IPS-NIHi7 (cell line): ENCODE measurements around the gene GPER1.
"Not testable (repeated sequence)": the region's sequence is repeated elsewhere in the genome, so short reads cannot be mapped to it uniquely, and the experiment has no call there.

ENCODE experiments used
- DNase-seq: peaks from one replicate; pipeline ENCODE4 v3.0.0; 2012; ENCODE audit warnings: mixed read lengths; ENCODE audit errors: extremely low spot score

Gene GPER1

DNA sequence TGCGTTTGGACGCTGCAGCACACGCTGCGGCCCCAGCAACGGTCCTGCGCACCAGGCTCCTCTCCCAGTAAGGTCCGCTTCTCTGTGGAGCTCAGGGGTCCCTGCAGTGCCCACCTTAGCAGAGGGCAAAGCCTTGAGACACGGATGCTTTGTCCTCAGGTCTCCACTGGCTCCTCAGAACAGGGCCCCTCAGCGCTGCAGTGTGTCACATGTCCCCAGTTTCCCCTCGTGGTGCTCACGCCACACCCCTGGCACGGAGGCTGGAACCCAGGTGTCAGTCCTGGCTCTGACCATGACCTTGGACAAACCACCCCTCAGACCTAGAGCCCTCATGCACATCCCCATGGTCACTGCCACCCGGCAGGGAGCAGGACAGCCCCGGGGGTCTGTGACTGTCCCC is 19.9 kb upstream of the GPER1 start:
- DNase-seq, result no peak

DNA sequence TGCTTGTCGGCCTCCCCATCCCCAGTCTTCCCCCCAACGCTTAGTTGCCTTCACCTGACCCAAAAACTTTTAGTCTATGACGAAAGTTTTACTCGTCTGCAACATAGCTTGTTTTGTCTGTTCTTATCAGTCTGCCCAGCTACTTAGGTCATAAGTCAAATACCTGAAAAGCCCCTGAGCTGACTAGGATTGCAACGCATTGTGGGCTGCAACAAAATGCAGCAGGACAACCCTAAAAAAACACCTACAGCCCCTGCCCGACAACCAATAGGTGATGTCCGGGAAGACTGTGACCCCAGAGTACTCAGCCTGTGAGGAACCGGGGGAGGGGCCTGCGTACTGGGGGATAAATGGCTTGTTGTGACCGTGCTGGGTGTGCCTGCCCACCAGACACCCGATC is 19.3 kb upstream of the GPER1 start:
- no peak for DNase-seq

GRCh38 chr7:1070544-1071011 is 17.3 kb upstream of the GPER1 start:
- no peak for DNase-seq

GRCh38 chr7:1071731-1072254 is 16.1 kb upstream of the GPER1 start:
- DNase-seq, result no peak

DNA sequence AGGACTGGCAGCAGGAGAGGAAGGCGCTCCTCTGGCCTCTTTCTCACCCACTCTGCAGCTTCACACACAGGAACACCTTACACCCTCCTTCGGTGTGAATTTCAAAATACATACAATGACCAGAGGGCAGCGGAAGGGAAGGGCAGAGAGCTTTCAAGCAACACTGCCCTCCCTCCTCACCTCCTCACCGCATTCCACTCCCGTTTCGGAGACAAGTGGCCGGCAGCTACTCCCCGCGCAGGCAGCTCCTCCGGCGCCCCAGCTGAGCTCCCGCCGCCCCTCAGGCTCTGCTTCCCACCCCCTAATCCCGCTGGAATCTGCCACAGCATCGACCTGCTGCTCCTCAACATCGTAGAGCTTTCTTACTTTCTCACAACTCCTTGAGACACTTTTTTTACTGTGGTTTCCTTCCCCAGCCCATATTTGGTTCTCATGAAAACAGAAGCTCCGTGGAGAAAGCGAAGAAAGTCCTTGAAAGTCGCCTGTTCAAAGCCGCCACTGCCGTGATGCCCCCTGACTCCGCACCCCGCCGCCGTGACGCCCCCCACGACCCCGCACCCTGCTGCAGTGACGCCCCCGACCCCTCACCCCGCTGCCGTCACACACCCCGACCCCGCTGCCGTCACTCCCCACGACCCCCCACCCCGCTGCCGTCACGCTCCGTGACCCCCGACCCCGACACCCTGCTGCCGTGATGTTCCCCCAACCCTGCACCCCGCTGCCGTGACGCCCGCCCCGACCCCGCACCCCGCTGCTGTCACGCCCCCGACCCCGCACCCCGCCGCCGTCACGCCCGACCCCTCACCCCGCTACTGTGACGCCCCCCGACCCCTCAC is 14.6 kb upstream of the GPER1 start:
- no peak for DNase-seq

GRCh38 chr7:1074018-1074417 is 13.9 kb upstream of the GPER1 start:
- DNase-seq, result not testable (repeated sequence)

DNA sequence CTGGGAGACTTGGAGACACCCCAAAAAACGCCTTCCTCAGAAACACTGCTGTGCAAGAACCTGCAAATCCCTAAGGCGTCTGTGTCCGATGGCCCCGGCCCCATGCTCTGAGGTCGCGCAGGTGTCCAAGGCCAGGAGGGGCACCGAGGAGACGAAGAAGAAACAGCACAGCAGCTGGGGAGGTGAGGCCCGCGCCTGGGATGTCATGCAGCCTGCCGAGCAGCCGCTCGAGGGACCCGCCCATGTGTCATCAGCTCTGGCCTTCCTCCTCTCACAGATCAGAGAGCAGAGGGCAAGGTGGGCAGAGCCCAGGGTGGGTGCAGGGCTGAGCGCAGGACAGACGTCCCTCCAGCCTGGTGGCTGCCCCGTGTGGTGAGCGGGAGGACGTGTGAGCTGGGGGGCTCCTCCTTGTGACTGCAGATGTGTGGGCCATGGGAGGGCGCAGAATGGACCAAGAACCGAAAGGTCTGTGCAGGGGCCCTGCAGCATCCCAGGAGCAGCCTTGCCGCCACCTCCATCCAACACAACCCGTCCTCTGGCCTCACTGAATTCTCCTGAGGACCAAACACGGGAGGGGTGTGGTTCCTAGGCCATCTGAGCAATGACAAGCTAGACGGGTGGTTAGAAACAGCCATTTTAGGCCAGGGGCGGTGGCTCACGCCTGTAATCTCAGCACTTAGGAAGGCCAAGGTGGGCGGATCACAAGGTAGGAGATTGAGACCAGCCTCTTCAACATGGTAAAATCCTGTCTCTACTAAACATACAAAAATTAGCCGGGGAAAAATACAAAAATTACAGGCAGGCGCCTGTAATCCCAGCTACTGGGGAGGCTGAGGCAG is 13.1 kb upstream of the GPER1 start:
- no peak for DNase-seq

DNA sequence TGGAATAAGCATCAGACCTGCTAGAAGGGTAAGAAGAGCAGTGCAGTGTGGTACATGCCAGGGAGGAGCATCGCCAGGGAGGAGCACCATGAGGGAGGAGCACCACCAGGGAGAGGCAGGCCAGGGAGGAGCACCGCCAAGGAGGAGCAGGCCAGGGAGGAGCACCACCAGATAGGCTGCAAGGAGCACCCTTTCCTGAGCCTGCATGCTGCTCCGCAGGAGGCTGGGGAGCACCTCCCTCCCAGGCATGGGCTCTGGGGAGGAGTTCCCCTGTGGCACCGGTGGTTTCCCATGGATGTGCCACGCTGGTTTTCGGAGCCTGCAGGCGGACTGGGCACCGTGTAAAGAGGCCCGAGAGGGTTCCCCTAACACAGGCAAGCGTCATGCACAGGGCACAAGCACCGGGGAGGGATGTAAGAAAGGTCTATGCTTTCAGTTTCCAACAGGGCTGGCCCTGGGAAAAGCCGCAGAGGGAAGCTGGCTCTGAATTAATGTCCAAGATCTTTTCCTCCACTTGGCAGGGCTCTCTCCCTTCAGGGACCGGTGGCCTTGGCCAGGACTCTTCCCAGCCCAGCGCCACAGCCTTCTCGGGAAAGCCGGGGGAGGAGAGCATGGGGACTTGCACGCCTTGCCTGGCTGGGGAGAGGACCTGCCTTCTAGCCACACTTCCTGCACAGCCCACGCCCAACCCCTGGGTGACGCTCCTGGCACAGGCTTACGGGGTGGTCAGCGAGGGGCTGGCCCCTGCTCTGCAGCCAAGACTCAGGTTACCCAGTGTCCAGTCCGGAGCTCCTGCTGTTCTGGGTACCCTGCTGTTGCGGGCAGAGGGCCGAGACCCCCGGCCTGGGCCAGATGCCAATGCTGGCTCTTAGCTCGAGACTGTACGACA is 11.5 kb upstream of the GPER1 start:
- no peak for DNase-seq

DNA sequence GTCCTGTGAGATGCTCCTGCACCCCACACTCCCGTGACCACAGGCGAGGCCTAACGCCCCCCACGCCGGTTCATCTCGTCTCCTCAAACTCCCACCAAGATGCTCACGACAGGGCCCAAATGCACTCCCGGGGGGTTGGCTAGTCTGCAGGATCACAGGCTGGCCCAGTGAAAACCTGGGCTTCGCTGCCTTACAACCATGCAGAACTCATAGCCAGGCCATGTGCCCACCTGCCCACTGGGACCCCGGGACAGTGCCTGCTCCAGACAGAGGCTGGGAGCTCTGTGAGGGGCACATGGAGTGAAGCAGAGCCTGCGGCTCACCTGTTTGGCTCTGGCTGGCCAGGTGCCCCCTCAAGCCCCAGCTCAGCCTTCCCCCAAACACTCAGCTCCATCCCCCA is 9.4 kb upstream of the GPER1 start:
- no peak for DNase-seq

- no peak for DNase-seq
These were observed 8.9 kb upstream of the GPER1 start for GRCh38 chr7:1078985-1079384.

DNA sequence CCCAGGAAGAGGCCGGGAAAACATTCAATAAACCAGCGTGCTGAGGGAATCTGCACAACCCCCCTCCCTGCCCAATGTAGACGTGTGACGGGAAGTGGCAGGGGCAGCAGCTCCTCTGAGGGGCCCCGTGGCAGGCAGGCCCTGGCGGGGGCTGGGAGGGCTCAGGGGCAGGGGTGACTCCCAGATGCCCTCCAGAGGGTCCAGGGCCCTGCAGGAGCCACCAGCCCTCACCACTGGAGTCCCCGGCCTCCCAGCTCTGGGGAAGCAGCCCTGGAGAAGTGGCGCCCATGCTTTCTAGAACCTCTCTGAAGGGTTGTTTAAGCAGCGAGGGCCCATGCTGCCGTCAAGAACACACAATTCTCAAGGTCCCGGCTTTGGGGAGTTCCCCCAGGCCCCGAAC is 8.4 kb upstream of the GPER1 start:
- no peak for DNase-seq

- no peak for DNase-seq
These were observed 7.5 kb upstream of the GPER1 start for GRCh38 chr7:1080252-1080920.

GRCh38 chr7:1080921-1081255 is 7.0 kb upstream of the GPER1 start:
- no peak for DNase-seq

GRCh38 chr7:1081336-1081735 is 6.6 kb upstream of the GPER1 start:
- DNase-seq, result no peak

GRCh38 chr7:1081931-1082401 is 5.9 kb upstream of the GPER1 start:
- DNase-seq, result no peak

- no peak for DNase-seq
These were observed 3.9 kb upstream of the GPER1 start for GRCh38 chr7:1083729-1084657.

GRCh38 chr7:1085266-1085665 is 2.6 kb upstream of the GPER1 start:
- no peak for DNase-seq

DNA sequence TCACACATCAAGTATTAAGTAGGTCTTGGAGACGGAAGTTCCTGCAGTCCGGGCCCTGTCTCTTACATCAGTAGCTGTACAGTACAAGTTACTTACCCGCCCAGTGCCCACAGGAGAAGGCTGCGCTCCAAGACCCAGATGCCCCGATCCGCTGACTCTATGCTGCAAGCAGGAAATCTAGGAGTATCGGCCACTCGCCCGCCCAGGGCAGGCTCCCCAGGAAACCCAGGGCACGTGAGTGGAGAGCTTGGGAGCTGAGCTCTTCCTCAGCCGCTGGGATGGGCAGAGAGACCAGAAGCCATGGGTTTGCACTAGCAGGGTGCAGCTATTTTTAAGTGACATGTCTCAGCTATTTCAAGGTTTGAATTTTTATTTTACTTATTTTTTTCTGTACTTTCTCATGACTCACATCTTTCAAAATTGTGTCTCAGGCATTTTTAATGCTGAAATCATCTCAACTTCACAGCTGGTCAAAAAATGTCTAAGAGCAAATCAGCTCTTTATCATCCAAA is 1.9 kb upstream of the GPER1 start:
- no peak for DNase-seq

GRCh38 chr7:1086588-1087464 is 1.1 kb upstream of the GPER1 start:
- DNase-seq, result peak; percentile 94
